DOHH2 (cell line): Measurements from ENCODE around the gene MEIS2.

Source experiments
- CTCF ChIP-seq: fragments of 200-600 bp; sonication (generic); IDR thresholded peaks from one replicate; pipeline ENCODE4 v1.5.1; 2014; ENCODE audit warnings: antibody characterized with exemption, mild to moderate bottlenecking, low read depth, low read length; ENCODE audit not compliant: poor library complexity, severe bottlenecking
- EZH2phosphoT487 ChIP-seq: fragments of 200-600 bp; sonication (generic); IDR thresholded peaks from 2 replicates; pipeline ENCODE4 v1.6.1; 2017; ENCODE audit warnings: borderline replicate concordance, mild to moderate bottlenecking, antibody characterized with exemption, low read length, moderate library complexity, mixed read lengths

- no peak for TF ChIP-seq CTCF
- TF ChIP-seq EZH2phosphoT487: no peak
Measured at GRCh38 chr15:37102305-37103162, 2.2 kb upstream of the MEIS2 start.
